Regular cardiac myocyte (primary cell): Measurements from ENCODE around the gene ATP6V1A. TPM values are rescaled to one million over a fixed set of nuclear protein-coding genes. Genes with fewer than 3 reads are reported as not detected.

ENCODE experiments used
- total RNA-seq: library from RNA; depleted of rRNA; stranded (reverse); fragments of >200 nt; gene quantifications from 2 replicates; pipeline ENCODE4 v1.2.3, GENCODE V29; 2014

ATP6V1A gene
- 130 and 189 TPM in 2 replicates for total RNA-seq

GRCh38 chr3:113746548-113747282, at the start of gene ATP6V1A:
Gene ATP6V1A (plus strand): TSS chr3:113747035. CDS start chr3:113778754, 31,719 bp downstream.

DNA sequence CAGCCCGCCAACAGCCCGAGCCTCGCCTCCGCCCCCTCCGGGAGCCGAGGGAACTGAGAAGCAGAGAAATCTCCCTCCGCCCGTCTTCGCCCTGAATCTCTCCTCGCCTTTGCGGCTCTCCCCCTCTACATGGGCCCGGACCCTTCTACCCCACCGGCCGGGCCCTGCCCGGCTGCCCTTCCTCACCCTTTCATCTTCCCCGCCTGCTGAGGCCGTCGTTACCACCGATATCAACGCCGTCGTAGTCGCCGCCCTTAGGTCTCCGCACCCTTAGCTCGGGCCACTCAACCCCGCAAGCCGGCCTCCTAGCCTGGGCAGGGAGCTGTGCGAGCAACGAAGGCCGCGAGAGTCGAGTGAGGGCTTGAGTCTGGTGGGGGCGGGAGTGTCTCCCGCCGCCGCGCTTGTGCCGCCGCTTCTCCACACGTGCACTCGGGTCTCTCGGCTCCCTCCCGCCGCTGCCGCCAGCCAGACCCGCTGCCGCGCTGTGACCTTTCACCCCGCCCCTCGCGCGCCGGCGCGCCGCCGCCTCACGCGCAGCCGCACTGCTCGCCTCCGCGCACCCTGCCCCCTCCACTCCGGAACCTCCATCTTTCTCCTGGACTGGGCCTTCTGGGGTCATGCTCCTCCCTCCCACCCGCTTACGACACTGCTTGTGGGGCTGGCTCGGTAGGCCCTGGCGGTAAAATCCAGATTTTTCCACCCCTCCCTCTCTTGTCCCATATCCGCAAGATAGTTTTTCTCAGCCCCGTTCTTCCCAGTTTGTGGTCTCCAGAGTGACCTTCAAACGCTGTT, 883 bp upstream of the ATP6V1A start, which contains the start of gene NAA50:
NAA50 (minus strand) TSS at position 494 of the 792 bp plus-strand sequence; CDS start at position 194, 300 bp downstream.

DNA sequence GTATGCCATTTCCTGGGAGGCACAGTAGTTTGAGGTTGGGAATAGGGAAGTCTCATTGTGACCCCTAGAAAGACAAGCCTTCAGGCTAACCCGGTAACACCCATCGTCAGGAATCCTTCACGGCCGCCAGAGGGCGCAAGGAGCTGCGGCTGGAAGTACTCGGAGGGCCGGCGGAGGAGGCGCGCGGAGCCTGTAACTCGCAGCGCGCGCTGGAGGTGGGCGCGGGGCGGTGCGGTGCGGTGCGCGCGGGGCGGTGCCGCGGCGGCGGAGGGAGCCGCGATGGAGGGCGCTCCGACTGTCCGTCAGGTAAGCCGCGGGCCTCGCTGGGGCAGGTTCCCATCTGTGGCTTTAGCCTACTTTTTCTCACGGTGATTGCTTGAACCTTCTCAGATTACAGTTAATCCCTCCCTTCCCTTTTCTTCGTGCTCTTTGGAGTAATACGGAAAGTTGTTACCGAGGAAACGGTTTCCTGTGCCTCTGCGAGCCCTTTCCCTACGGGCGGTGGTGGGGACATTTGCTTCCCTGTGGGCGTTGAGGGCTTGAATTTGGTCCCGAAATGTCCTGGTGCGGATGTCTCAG, 91.9 kb downstream of the ATP6V1A start, which contains the start of gene GRAMD1C:
GRAMD1C (plus strand) TSS at position 158 of the 579 bp plus-strand sequence; CDS start at position 280, 122 bp downstream.

Other genes with a start within 250 kb of the ATP6V1A start
- 14.2 and 18.9 TPM in 2 replicates for gene SPICE1, start 231.9 kb upstream of the ATP6V1A start, total RNA-seq
- gene SIDT1, start 214.5 kb upstream of the ATP6V1A start, total RNA-seq = 0.28 and 0.77 TPM in 2 replicates
- gene USF3, start 50.4 kb upstream of the ATP6V1A start, total RNA-seq = 3.8 and 4.5 TPM in 2 replicates
- 204 and 242 TPM in 2 replicates for gene NAA50, start 786 bp upstream of the ATP6V1A start, total RNA-seq
- gene GRAMD1C, start 91.8 kb downstream of the ATP6V1A start, total RNA-seq = 3.7 and 7.5 TPM in 2 replicates
- 3.1 and 3.5 TPM in 2 replicates for gene ZDHHC23, start 201.0 kb downstream of the ATP6V1A start, total RNA-seq